H1 (cell line): ENCODE results near the gene DAZAP2. TPM values are rescaled to one million over a fixed set of nuclear protein-coding genes. Genes with fewer than 3 reads are reported as not detected.

Experiments
- CTCF ChIA-PET: fragments of 300-600 bp; sonication (Branson Sonifier 250); formaldehyde crosslinking; loops from one replicate; lab custom pipeline; 2021; ENCODE audit not compliant: partially characterized antibody; lab: Charles Lee
- POLR2A ChIA-PET: fragments of 300-600 bp; sonication (Branson Sonifier 250); formaldehyde crosslinking; loops from one replicate; lab custom pipeline; 2021; ENCODE audit warnings: inconsistent platforms; ENCODE audit not compliant: partially characterized antibody; lab: Charles Lee
- DNase-seq, 2 experiments: peaks; one replicate each; pipeline versions ENCODE4 v3.0.0 to v3.0.0-alpha.2; 2010 to 2022; ENCODE audit warnings: low spot score in 2 of 2, low read depth in 1 of 2, mixed read lengths in 1 of 2
- FAIRE-seq: peaks from 2 replicates; lab custom pipeline; 2011; peaks lifted over from hg19 to GRCh38; lab: Jason Lieb, UNC
- H2AFZ ChIP-seq: 2 replicates; pipeline ENCODE4 v1.8.1; 2012; ENCODE audit warnings: low read length, inconsistent platforms
- H2AK5ac ChIP-seq: 2 replicates; pipeline ENCODE4 v1.6.1; 2013; ENCODE audit warnings: low read depth, low read length
- H2BK120ac ChIP-seq: replicated peaks from 2 replicates; pipeline ENCODE3; 2013; ENCODE audit warnings: low read depth, low read length, inconsistent platforms
- H2BK12ac ChIP-seq: 2 replicates; pipeline ENCODE4 v1.6.1; 2013; ENCODE audit warnings: low read depth, low read length
- H2BK15ac ChIP-seq: 2 replicates; pipeline ENCODE4 v1.6.1; 2013; ENCODE audit warnings: low read length
- H2BK20ac ChIP-seq: 2 replicates; pipeline ENCODE4 v1.6.1; 2013; ENCODE audit warnings: low read length
- H2BK5ac ChIP-seq: 2 replicates; pipeline ENCODE4 v1.6.1; 2013; ENCODE audit warnings: low read depth, low read length
- H3K14ac ChIP-seq: 2 replicates; pipeline ENCODE4 v1.6.1; 2013; ENCODE audit warnings: inconsistent platforms; ENCODE audit not compliant: insufficient read length
- H3K18ac ChIP-seq: 2 replicates; pipeline ENCODE4 v1.6.1; 2013; ENCODE audit warnings: low read length; ENCODE audit errors: extremely low read depth
- H3K23ac ChIP-seq: 2 replicates; pipeline ENCODE4 v1.6.1; 2013; ENCODE audit warnings: inconsistent platforms; ENCODE audit not compliant: insufficient read length
- H3K23me2 ChIP-seq: 2 replicates; pipeline ENCODE4 v1.6.1; 2013; ENCODE audit warnings: low read depth, low read length
- H3K27ac ChIP-seq: 2 replicates; pipeline ENCODE4 v1.6.1; 2011; ENCODE audit warnings: low read depth, low read length, inconsistent platforms
- H3K27me3 ChIP-seq, 4 experiments: replicated peaks in 1 of 4; 1 replicate in 1 of 4; 2 replicates in 3 of 4; pipeline versions ENCODE4 v1.6.1 to v1.8.1; 2011 to 2013; ENCODE audit warnings: low read length in 3 of 4, mild to moderate bottlenecking in 3 of 4, inconsistent platforms in 2 of 4, mixed read lengths in 2 of 4, moderate library complexity in 1 of 4; ENCODE audit not compliant: control insufficient read depth in 3 of 4, insufficient read depth in 3 of 4; ENCODE audit errors: extremely low read depth in 1 of 4
- H3K36me3 ChIP-seq, 4 experiments: 2 replicates each; pipeline versions ENCODE4 v1.6.1 to v1.8.1; 2011 to 2013; ENCODE audit warnings: mild to moderate bottlenecking in 4 of 4, low read length in 3 of 4, moderate library complexity in 2 of 4, control low read depth in 1 of 4, inconsistent platforms in 1 of 4; ENCODE audit not compliant: insufficient read depth in 4 of 4, control insufficient read depth in 2 of 4
- H3K4ac ChIP-seq: replicated peaks from 2 replicates; pipeline ENCODE3; 2013; ENCODE audit warnings: low read length, low read depth, mixed read lengths, inconsistent platforms; ENCODE audit not compliant: insufficient read length
- H3K4me1 ChIP-seq, 4 experiments: replicated peaks in 1 of 4; 1 replicate in 1 of 4; 2 replicates in 3 of 4; pipeline versions ENCODE4 v1.6.1 to v1.8.1; 2011 to 2013; ENCODE audit warnings: low read length in 3 of 4, inconsistent platforms in 2 of 4, mixed read lengths in 1 of 4; ENCODE audit not compliant: insufficient read depth in 4 of 4, control insufficient read depth in 3 of 4
- H3K4me2 ChIP-seq, 2 experiments: 2 replicates each; pipeline versions ENCODE4 v1.6.1 to v1.8.1; 2011 to 2013; ENCODE audit warnings: low read depth in 2 of 2, low read length in 2 of 2, control low read depth in 1 of 2, inconsistent platforms in 1 of 2, mild to moderate bottlenecking in 1 of 2; ENCODE audit not compliant: insufficient read depth in 1 of 2
- H3K4me3 ChIP-seq, 4 experiments: fragments of 200-600, 300-600 bp in 1 of 4; sonication (generic), shearing (Covaris generic), sonication (Bioruptor Twin) in 1 of 4; 2 replicates each; pipeline versions ENCODE4 v1.5.1 to v1.8.1; 2011 to 2016; ENCODE audit warnings: low read length in 4 of 4, low read depth in 3 of 4, control low read depth in 2 of 4, inconsistent platforms in 2 of 4, mild to moderate bottlenecking in 2 of 4, mixed read lengths in 1 of 4, moderate library complexity in 1 of 4; ENCODE audit not compliant: insufficient read depth in 2 of 4; ENCODE audit errors: extremely low read depth in 1 of 4
- H3K56ac ChIP-seq: replicated peaks from 2 replicates; pipeline ENCODE3; 2013; ENCODE audit warnings: low read depth, mild to moderate bottlenecking, mixed read lengths, low read length, inconsistent platforms; ENCODE audit not compliant: insufficient read length
- H3K79me1 ChIP-seq: 2 replicates; pipeline ENCODE4 v1.6.1; 2013; ENCODE audit warnings: low read depth, low read length, control low read depth
- H3K79me2 ChIP-seq, 2 experiments: 2 replicates each; pipeline versions ENCODE4 v1.6.1 to v1.8.1; 2012 to 2013; ENCODE audit warnings: low read length in 2 of 2, mild to moderate bottlenecking in 2 of 2, inconsistent platforms in 1 of 2; ENCODE audit not compliant: insufficient read depth in 2 of 2, control insufficient read depth in 1 of 2
- H3K9ac ChIP-seq, 4 experiments: replicated peaks in 1 of 4; 1 replicate in 1 of 4; 2 replicates in 3 of 4; pipeline versions ENCODE4 v1.6.1 to v1.8.1; 2011 to 2013; ENCODE audit warnings: low read depth in 3 of 4, low read length in 3 of 4, control low read depth in 2 of 4, mild to moderate bottlenecking in 2 of 4, moderate library complexity in 2 of 4, inconsistent platforms in 1 of 4; ENCODE audit errors: extremely low read depth in 1 of 4
- H3K9me3 ChIP-seq, 2 experiments: 2 replicates each; pipeline versions ENCODE4 v1.6.1 to v1.8.1; 2012 to 2013; ENCODE audit warnings: mild to moderate bottlenecking in 2 of 2, moderate library complexity in 2 of 2, control low read depth in 1 of 2, inconsistent platforms in 1 of 2, low read depth in 1 of 2, low read length in 1 of 2, mixed read lengths in 1 of 2; ENCODE audit not compliant: insufficient read depth in 2 of 2
- H4K20me1 ChIP-seq, 2 experiments: replicated peaks in 1 of 2; 2 replicates each; pipeline versions ENCODE3 to v1.8.1; 2011 to 2013; ENCODE audit warnings: inconsistent platforms in 2 of 2, low read length in 2 of 2, mild to moderate bottlenecking in 1 of 2; ENCODE audit not compliant: insufficient read depth in 2 of 2, control insufficient read depth in 1 of 2
- H4K5ac ChIP-seq: 2 replicates; pipeline ENCODE4 v1.6.1; 2013; ENCODE audit warnings: low read length, low read depth, mixed read lengths, inconsistent platforms; ENCODE audit not compliant: insufficient read length
- H4K8ac ChIP-seq: 2 replicates; pipeline ENCODE4 v1.8.0; 2013; ENCODE audit warnings: mild to moderate bottlenecking, moderate library complexity, low read length, inconsistent platforms; ENCODE audit not compliant: insufficient read depth; ENCODE audit errors: extremely low read depth
- H4K91ac ChIP-seq: replicated peaks from 2 replicates; pipeline ENCODE3; 2013; ENCODE audit warnings: low read length, mixed read lengths, inconsistent platforms; ENCODE audit not compliant: insufficient read length
- WGBS, 2 experiments: shearing (Covaris generic) in 1 of 2; methylation state at CpG; one replicate each; pipeline versions ENCODE4 v1.1.6 to v1.1.7; 2013 to 2015; ENCODE audit warnings: low lambda C conversion rate in 2 of 2, mixed read lengths in 2 of 2, inconsistent platforms in 1 of 2, low coverage in 1 of 2, missing lambda C conversion rate in 1 of 2; ENCODE audit not compliant: insufficient replicate concordance in 2 of 2, insufficient coverage in 1 of 2, insufficient read length in 1 of 2; ENCODE audit errors: extremely low coverage in 1 of 2, missing lambda C conversion rate in 1 of 2; 5-methylcytosine and 5-hydroxymethylcytosine counted together
- polyA plus RNA-seq, 7 experiments: library from polyadenylated mRNA; depleted of rRNA in 3 of 7; stranded (reverse) in 5 of 7; unstranded in 2 of 7; fragments of >200 nt in 5 of 7; fragments of 200-250 nt in 2 of 7; gene quantifications; 1 replicate in 5 of 7; 2 replicates in 1 of 7; 4 replicates in 1 of 7; pipeline versions ENCODE4 v1.2.1 to v1.2.3, GENCODE V29; 2011 to 2013; ENCODE audit warnings: missing spikeins in 2 of 7, mixed read lengths in 2 of 7
- total RNA-seq: library from RNA; stranded (reverse); fragmentation: NEBNext Ultra II Directional; extraction: Animal tissue kit (Norgen Biotek cat#: 25700); gene quantifications from 2 replicates; pipeline ENCODE4 v1.2.1, GENCODE V29; 2021

The DAZAP2 gene
- total and polyA plus RNA-seq, 2 of the 8 experiments (the other 6 are each of a cell fraction or from before 2014, with no cell fraction given) = 27.1 to 77.2 TPM

DNA sequence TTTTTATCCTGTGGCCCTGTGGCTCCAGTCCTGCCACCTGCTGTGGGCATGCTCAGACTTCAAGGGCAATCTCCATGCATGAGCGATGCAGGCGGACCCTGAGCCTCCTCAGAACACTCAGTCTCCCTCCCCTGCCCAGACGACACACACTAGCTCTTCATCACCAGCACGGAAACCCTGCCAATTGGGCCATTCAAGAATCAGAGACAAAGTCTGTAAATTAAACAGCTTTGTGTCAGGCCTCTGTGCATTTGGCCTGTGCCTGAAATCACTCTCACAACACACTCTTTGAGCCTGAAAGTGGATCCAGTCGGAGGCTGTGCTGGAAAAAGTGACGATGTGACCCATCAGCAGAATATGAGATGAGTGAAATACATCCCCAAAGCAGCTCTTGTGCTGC lies 33.3 kb upstream of the DAZAP2 start:
- WGBS, 2 experiments = 89% methylated on average over 6 of the region's 6 CpGs; no CpG with 5 or more reads in 1 of the 2 experiments
- CTCF ChIA-PET = interaction anchor here (1.2 to 2.0 kb wide), 2 partner anchors 12 to 815 kb away, joined by 3 to 10 read pairs; partner anchors contain the start of gene POU6F1

More for the DNA sequence above, 33.3 kb upstream of the DAZAP2 start:
- Histone ChIP-seq H3K27me3 (no peaks in the 10 kb centered on the region; a peak in 1 of 7 replicates), H2BK120ac (no peak overlapping the region), H2BK12ac (no peak overlapping the region), H3K79me2 (no peaks in the 10 kb centered on the region), H3K4me2 (no peak overlapping the region), H4K91ac (no peak overlapping the region), H2BK20ac (no peak overlapping the region), H3K23ac (no peak overlapping the region), H2AFZ (no peak overlapping the region), H2AK5ac (0 out of 2 replicates have a peak overlapping the region, but pooled peaks have one; percentile 24), H3K23me2 (no peaks in the 10 kb centered on the region), H3K9me3 (no peaks in the 10 kb centered on the region), H3K27ac (no peak overlapping the region), H4K20me1 (no peaks in the 10 kb centered on the region), H4K8ac (no peak overlapping the region), H3K56ac (no peak overlapping the region), H2BK15ac (no peak overlapping the region), H4K5ac (no peak overlapping the region), H3K18ac (no peak overlapping the region), H2BK5ac (no peak overlapping the region), H3K4me1 (no peaks in the 10 kb centered on the region), H3K14ac (no peak overlapping the region), H3K79me1 (no peaks in the 10 kb centered on the region), H3K9ac (no peak overlapping the region), H3K4ac (no peak overlapping the region), H3K36me3 (no peaks in the 10 kb centered on the region), H3K4me3 (no peak overlapping the region)
- DNase-seq (no peak), FAIRE-seq (no peak)
- POLR2A ChIA-PET = interaction anchor here (0.9 to 1.9 kb wide), 5 partner anchors 9 to 33 kb away, joined by 3 to 6 read pairs (median 4); partner anchors contain the start of gene DAZAP2
